ENCODE measurements around the gene PLCD3. TPM values are rescaled to one million over a fixed set of nuclear protein-coding genes. Genes with fewer than 3 reads are reported as not detected.

The PLCD3 gene
- total RNA-seq, 1 experiment from 2014 or later, result 55.8 TPM

DNA sequence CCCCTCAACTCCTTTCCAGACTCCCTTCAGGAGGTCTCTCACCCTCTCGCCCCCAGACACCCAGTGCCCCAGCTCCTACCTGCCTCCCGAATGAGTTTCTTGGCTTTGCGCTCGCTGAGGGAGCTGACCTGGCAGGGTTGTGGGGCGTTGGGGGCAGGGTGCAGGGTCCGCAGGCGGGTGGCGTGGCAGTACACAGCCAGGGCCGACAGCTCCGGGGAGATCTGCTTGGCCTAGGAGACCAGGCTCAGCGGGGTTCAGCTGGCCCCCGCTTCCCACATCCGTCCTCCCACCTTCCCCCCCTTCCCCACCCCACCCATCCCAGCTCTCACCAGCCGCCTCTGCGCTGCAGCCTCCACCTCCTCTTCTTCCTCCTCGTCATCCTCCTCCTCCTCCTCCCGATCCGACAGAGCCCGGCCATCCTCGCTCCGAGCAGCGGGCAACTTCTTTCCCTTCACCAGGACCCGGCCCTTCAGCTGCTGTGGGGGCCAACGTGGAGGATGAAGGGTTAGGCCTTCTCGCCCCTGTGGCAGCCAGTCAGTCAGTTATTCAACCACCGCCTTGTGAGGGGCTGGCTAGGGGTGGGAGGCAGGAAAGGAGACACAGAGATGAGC is 17.2 kb downstream of the PLCD3 start:
- DNase-seq (ENCODE audit: low spot score) (no peak), ATAC-seq (no peak; the same call in 1 of the 2 replicates)
- H3K36me3 Mint-ChIP-seq, result no peaks in the 10 kb centered on the region
- H3K9me3 Mint-ChIP-seq, result no peaks in the 10 kb centered on the region
- POLR2A ChIA-PET, result interaction anchor here (1.1 kb wide), 1 partner anchor 13 kb away, joined by 3 read pairs; no protein-coding TSS in a partner anchor
- TF ChIP-seq ZNF671 (CRISPR knock-in tag; IDR thresholded peaks at IDR 0.05), result no peak
- TF ChIP-seq, protein P1, sequence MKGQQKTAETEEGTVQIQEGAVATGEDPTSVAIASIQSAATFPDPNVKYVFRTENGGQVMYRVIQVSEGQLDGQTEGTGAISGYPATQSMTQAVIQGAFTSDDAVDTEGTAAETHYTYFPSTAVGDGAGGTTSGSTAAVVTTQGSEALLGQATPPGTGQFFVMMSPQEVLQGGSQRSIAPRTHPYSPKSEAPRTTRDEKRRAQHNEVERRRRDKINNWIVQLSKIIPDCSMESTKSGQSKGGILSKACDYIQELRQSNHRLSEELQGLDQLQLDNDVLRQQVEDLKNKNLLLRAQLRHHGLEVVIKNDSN (CRISPR knock-in tag; IDR thresholded peaks at IDR 0.05), result no peak
- TF ChIP-seq, protein P2, sequence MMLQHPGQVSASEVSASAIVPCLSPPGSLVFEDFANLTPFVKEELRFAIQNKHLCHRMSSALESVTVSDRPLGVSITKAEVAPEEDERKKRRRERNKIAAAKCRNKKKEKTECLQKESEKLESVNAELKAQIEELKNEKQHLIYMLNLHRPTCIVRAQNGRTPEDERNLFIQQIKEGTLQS (CRISPR knock-in tag; conservative IDR thresholded peaks at IDR 0.05), result no peak
- no peak for TF ChIP-seq FOXJ3 (CRISPR knock-in tag; IDR thresholded peaks at IDR 0.05; ENCODE audit: borderline replicate concordance)
- TF ChIP-seq PRRX2 (CRISPR knock-in tag; IDR thresholded peaks at IDR 0.05), result no peak
- no peak for TF ChIP-seq JUN (CRISPR knock-in tag; IDR thresholded peaks at IDR 0.05)
- no peak for TF ChIP-seq ZNF138 (CRISPR knock-in tag; conservative IDR thresholded peaks at IDR 0.05)
- TF ChIP-seq RELA (CRISPR knock-in tag; IDR thresholded peaks at IDR 0.05; ENCODE audit: borderline replicate concordance), result no peak
- H3K27ac Mint-ChIP-seq, result no peak overlapping the region
- H3K4me3 Mint-ChIP-seq, result no peak overlapping the region
- CTCF ChIA-PET, result interaction anchor here (0.8 to 3.0 kb wide), 6 partner anchors 10 to 195 kb away, joined by 3 to 24 read pairs (median 6); partner anchors contain the start of genes ACBD4 and PLCD3
- peaks cover 14% of the 10 kb centered on the region for H3K4me1 Mint-ChIP-seq
- H3K27me3 Mint-ChIP-seq (ENCODE audit: low read depth), result no peaks in the 10 kb centered on the region

DNA sequence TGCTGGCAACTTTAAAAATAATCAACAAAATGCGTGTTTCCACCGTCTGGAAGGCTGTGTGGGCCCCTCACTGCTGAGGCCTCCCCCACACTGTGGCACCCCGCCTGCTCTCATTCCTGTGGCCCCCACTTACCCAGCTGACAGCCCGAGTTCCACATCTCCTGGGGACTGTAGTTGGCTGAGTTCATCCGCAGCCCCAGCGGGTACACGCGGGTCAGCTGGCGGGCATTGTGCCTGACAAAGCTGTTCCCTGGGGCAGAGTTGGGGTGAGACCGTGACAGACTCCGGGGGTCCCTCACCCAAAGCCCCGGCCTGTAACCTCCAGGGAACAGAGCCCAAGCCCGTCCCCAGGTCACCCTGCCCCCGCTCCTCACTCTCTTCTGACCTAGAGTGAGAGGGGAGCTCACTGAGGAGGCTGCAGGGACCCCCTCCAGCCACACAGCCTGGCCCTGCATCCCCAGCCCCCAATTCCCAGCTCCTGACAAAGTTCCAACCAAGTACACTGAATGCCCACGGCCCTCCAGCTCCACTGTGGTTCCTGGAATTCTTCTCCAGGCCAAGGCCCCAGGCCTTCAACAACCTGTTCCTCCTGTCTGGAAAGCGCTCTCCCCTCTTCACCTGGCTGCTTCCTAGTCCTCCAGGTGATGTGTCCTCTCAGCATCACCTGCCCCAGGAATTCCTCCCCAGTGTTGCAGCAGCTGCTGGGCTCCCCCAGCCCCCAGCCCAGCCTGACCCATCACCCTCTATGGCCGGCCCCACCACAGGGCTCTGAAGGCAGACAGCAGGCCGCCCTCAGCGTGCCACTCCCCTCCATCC is 18.0 kb downstream of the PLCD3 start:
- ChIA-PET POLR2A (no interaction called here), CTCF (interaction anchor here (0.5 to 3.0 kb wide), 5 partner anchors 9 to 104 kb away, joined by 3 to 24 read pairs (median 5); partner anchors contain the start of gene ACBD4)
- no peak; the same call in 1 of the 2 replicates for ATAC-seq
- Mint-ChIP-seq H3K27me3 (ENCODE audit: low read depth) (no peaks in the 10 kb centered on the region), H3K9me3 (no peaks in the 10 kb centered on the region), H3K4me3 (no peak overlapping the region), H3K36me3 (no peaks in the 10 kb centered on the region), H3K27ac (0 out of 2 replicates have a peak overlapping the region, but pooled peaks have one; percentile 36), H3K4me1 (peaks cover 14% of the 10 kb centered on the region)
- TF ChIP-seq, protein P3, sequence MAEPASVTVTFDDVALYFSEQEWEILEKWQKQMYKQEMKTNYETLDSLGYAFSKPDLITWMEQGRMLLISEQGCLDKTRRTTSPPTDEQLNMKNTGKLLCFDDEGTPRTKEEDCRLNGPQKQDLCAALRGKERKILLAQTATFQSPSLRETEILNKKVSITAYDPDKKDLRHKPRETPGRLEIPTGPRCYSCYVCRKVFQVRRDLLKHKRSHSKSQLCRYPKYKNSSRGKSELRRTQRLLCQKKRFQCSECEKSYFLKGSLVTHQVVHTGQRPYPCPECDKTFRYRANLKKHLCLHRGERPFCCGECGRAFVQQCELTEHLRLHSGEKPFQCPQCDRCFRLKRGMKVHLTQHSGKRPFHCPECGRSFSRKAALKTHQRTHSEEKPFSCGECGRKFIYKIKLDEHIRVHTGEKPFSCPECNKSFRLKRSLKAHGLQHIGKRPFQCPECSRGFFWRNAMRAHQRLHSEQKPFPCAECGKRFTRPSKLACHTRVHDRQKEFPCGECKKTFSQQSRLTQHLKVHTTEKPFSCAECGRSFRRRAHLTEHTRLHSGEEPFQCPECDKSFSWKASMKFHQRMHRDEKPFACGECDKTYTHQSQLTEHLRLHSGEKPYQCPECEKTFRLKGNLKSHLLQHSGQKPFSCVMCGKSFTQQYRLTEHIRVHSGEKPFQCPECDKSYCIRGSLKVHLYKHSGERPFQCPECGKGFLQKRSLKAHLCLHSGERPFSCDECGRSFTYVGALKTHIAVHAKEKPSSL (CRISPR knock-in tag; conservative IDR thresholded peaks at IDR 0.05), result no peak
- TF ChIP-seq ZNF671 (CRISPR knock-in tag; IDR thresholded peaks at IDR 0.05) (no peak), HMGA2 (CRISPR knock-in tag; IDR thresholded peaks at IDR 0.05) (no peak), OVOL2 (CRISPR knock-in tag; IDR thresholded peaks at IDR 0.05; ENCODE audit: borderline replicate concordance) (no peak), ZBTB21 (CRISPR knock-in tag; IDR thresholded peaks at IDR 0.05; ENCODE audit: borderline replicate concordance) (no peak)
- TF ChIP-seq, protein P4, sequence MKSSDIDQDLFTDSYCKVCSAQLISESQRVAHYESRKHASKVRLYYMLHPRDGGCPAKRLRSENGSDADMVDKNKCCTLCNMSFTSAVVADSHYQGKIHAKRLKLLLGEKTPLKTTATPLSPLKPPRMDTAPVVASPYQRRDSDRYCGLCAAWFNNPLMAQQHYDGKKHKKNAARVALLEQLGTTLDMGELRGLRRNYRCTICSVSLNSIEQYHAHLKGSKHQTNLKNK (CRISPR knock-in tag; IDR thresholded peaks at IDR 0.05), result no peak
- DNase-seq (ENCODE audit: low spot score), result no peak

DNA sequence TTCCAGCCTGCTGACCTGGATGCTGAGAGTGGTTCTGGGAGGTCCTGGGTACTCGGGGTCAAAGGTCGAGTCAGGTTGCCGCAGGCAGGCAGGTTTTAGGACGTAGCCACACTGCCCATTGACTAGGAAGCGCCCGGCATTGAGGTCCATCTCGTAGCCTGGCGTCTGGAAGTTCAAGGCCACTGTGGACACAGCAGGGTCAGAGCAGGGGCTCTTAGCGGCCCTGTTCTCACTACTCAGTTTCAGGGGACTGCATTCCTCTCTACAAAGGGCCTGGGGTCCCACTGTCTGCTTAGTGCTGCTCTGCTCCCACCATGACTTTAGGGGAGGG is 18.9 kb downstream of the PLCD3 start:
- ChIA-PET POLR2A (no interaction called here), CTCF (no interaction called here)
- H3K36me3 Mint-ChIP-seq, result no peaks in the 10 kb centered on the region; the same call in 1 of the 2 replicates
- DNase-seq (ENCODE audit: low spot score), result no peak
- no peak for ATAC-seq
- H3K4me1 Mint-ChIP-seq, result peaks cover 14% of the 10 kb centered on the region
- H3K27me3 Mint-ChIP-seq (ENCODE audit: low read depth), result no peaks in the 10 kb centered on the region
- H3K4me3 Mint-ChIP-seq, result no peak overlapping the region
- no peak overlapping the region for H3K27ac Mint-ChIP-seq
- TF ChIP-seq ZNF219 (CRISPR knock-in tag; IDR thresholded peaks at IDR 0.05; ENCODE audit: borderline replicate concordance) (no peak), GABPB1 (CRISPR knock-in tag; IDR thresholded peaks at IDR 0.05) (no peak), ZNF263 (CRISPR knock-in tag; IDR thresholded peaks at IDR 0.05; ENCODE audit: low read depth) (no peak), ZNF396 (CRISPR knock-in tag; IDR thresholded peaks at IDR 0.05; ENCODE audit: borderline replicate concordance) (no peak), TEAD4 (CRISPR knock-in tag; IDR thresholded peaks at IDR 0.05) (no peak), JAZF1 (CRISPR knock-in tag; IDR thresholded peaks at IDR 0.05) (no peak), MXD4 (CRISPR knock-in tag; IDR thresholded peaks at IDR 0.05; ENCODE audit: borderline replicate concordance) (no peak), ZNF121 (CRISPR knock-in tag; IDR thresholded peaks at IDR 0.05) (no peak), GTF2I (CRISPR knock-in tag; conservative IDR thresholded peaks at IDR 0.05) (no peak)
- TF ChIP-seq, protein P4 (CRISPR knock-in tag; IDR thresholded peaks at IDR 0.05), result no peak
- TF ChIP-seq, protein P5, sequence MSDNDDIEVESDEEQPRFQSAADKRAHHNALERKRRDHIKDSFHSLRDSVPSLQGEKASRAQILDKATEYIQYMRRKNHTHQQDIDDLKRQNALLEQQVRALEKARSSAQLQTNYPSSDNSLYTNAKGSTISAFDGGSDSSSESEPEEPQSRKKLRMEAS (CRISPR knock-in tag; IDR thresholded peaks at IDR 0.05), result no peak
- no peaks in the 10 kb centered on the region for H3K9me3 Mint-ChIP-seq

Data from WTC11 (cell line).